Ascending aorta (tissue), 2 donors: ENCODE results near the gene KCNK1. TPM values are rescaled to one million over a fixed set of nuclear protein-coding genes. Genes with fewer than 3 reads are reported as not detected.

Source experiments
- DNase-seq, 2 donors: peaks; one replicate each; pipeline ENCODE4 v3.0.0-alpha.2; 2019; ENCODE audit warnings: low spot score in 2 of 2
- H3K27ac ChIP-seq, 2 donors: fragments of 200-600 bp; sonication (generic); one replicate each; pipeline ENCODE4 v1.5.1; 2016 to 2017; ENCODE audit warnings: mild to moderate bottlenecking in 1 of 2
- H3K27me3 ChIP-seq: fragments of 200-600 bp; sonication (generic); one replicate; pipeline ENCODE4 v1.5.1; 2017
- H3K36me3 ChIP-seq, 2 donors: fragments of 200-600 bp; sonication (generic); one replicate each; pipeline ENCODE4 v1.5.1; 2016
- H3K4me1 ChIP-seq, 2 donors: fragments of 200-600 bp; sonication (generic); one replicate each; pipeline ENCODE4 v1.5.1; 2016 to 2017; ENCODE audit warnings: mild to moderate bottlenecking in 1 of 2
- H3K4me3 ChIP-seq, 2 donors: fragments of 200-600 bp; sonication (generic); one replicate each; pipeline ENCODE4 v1.5.1; 2016 to 2017; ENCODE audit warnings: mild to moderate bottlenecking in 1 of 2
- H3K9me3 ChIP-seq, 2 donors: fragments of 200-600 bp; sonication (generic); one replicate each; pipeline ENCODE4 v1.5.1; 2016
- intact Hi-C: fragments of 100-400 bp; cut with DNase I; formaldehyde crosslinking; loops from one replicate; pipeline ENCODE4 v1.15.1; 2023
- total RNA-seq: library from RNA; depleted of rRNA; stranded (reverse); fragments of >200 nt; gene quantifications from one replicate; pipeline ENCODE4 v1.1.0, GENCODE V29; 2016
- TF ChIP-seq, protein P1 (sequence below), 3 experiments: fragments of 200-600 bp in 2 of 3; fragments of 450-650 bp in 1 of 3; sonication (generic) in 2 of 3; IDR thresholded peaks; one replicate each; pipeline ENCODE4 v1.5.1; 2016 to 2019; ENCODE audit warnings: antibody characterized with exemption in 3 of 3, mild to moderate bottlenecking in 1 of 3, moderate library complexity in 1 of 3

The KCNK1 gene
- total RNA-seq, 1 donor from 2014 or later, result 1.4 TPM

- intact Hi-C loops, result no loop called here
- DNase-seq, result no peak
- Histone ChIP-seq H3K4me3 (no peak overlapping the region), H3K36me3 (no peaks in the 10 kb centered on the region), H3K27ac (no peak overlapping the region), H3K4me1 (no peaks in the 10 kb centered on the region), H3K27me3 (no peaks in the 10 kb centered on the region), H3K9me3 (no peaks in the 10 kb centered on the region)
- TF ChIP-seq, protein P1, sequence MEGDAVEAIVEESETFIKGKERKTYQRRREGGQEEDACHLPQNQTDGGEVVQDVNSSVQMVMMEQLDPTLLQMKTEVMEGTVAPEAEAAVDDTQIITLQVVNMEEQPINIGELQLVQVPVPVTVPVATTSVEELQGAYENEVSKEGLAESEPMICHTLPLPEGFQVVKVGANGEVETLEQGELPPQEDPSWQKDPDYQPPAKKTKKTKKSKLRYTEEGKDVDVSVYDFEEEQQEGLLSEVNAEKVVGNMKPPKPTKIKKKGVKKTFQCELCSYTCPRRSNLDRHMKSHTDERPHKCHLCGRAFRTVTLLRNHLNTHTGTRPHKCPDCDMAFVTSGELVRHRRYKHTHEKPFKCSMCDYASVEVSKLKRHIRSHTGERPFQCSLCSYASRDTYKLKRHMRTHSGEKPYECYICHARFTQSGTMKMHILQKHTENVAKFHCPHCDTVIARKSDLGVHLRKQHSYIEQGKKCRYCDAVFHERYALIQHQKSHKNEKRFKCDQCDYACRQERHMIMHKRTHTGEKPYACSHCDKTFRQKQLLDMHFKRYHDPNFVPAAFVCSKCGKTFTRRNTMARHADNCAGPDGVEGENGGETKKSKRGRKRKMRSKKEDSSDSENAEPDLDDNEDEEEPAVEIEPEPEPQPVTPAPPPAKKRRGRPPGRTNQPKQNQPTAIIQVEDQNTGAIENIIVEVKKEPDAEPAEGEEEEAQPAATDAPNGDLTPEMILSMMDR (IDR thresholded peaks at IDR 0.05), result no peak
Observed at GRCh38 chr1:233656032-233656635, 42.2 kb downstream of the KCNK1 start.

DNA sequence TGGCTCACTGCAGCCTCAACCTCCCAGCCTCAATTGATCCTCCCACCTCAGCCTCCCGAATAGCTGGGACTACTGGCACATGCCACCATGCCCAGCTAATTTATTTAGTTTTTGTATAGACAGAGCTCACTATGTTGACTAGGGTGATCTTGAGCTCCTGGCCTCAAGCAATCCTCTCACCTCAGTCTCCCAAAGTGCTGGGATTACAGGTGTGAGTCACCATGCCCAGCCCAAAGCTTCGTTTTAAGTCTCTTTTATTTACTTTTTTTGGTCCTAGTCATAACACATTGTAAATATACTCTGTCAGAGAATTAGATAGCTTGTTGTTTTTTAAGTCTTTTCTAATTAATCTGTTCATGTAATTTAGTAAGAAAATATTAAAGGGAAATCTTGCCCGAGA is 42.8 kb downstream of the KCNK1 start:
- TF ChIP-seq, protein P1 (IDR thresholded peaks at IDR 0.05), result no peak
- no peaks in the 10 kb centered on the region for H3K36me3 ChIP-seq
- no peak overlapping the region for H3K4me3 ChIP-seq
- no peak for DNase-seq
- no peaks in the 10 kb centered on the region for H3K9me3 ChIP-seq
- no peak overlapping the region for H3K27ac ChIP-seq
- no peaks in the 10 kb centered on the region for H3K4me1 ChIP-seq
- intact Hi-C loops, result no loop called here
- no peaks in the 10 kb centered on the region for H3K27me3 ChIP-seq

DNA sequence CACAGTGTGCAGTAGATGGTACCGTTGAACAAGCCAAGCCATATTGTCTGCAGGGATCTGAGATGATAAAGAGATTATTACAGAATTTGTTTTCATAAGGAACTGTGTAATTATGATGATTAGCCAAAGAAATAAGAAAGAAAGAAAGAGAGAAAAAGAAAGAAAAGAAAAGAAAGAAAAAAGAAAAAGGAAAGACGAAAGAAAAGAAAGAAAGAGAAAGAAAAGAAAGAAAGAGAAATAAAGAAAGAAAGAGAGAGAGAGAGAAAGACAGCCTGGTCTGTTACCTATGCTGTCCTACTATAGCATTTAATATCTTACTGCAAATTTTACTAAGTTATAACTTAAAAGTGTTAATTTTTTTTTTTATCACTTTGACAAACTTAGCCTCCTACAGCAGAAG is 43.6 kb downstream of the KCNK1 start:
- no peak for DNase-seq
- no peak overlapping the region for H3K4me3 ChIP-seq
- H3K27ac ChIP-seq, result no peak overlapping the region
- H3K9me3 ChIP-seq, result no peaks in the 10 kb centered on the region
- H3K27me3 ChIP-seq, result no peaks in the 10 kb centered on the region
- no peaks in the 10 kb centered on the region for H3K36me3 ChIP-seq
- intact Hi-C loops, result no loop called here
- TF ChIP-seq, protein P1 (IDR thresholded peaks at IDR 0.05), result no peak
- no peaks in the 10 kb centered on the region for H3K4me1 ChIP-seq

GRCh38 chr1:233659495-233659894 is 45.6 kb downstream of the KCNK1 start:
- Histone ChIP-seq H3K4me1 (peaks cover 0 to 9% of the 10 kb centered on the region in 2 donors), H3K9me3 (no peaks in the 10 kb centered on the region), H3K4me3 (no peak overlapping the region), H3K27ac (no peak overlapping the region), H3K27me3 (no peaks in the 10 kb centered on the region), H3K36me3 (no peaks in the 10 kb centered on the region)
- no peak for DNase-seq
- intact Hi-C loops, result no loop called here
- TF ChIP-seq, protein P1 (IDR thresholded peaks at IDR 0.05), result no peak

GRCh38 chr1:233661376-233662159 is 47.7 kb downstream of the KCNK1 start:
- no peaks in the 10 kb centered on the region for H3K9me3 ChIP-seq
- no peak overlapping the region for H3K27ac ChIP-seq
- no peak for DNase-seq
- H3K36me3 ChIP-seq, result no peaks in the 10 kb centered on the region
- intact Hi-C loops, result loop anchor here (2.0 kb wide), 1 partner anchor 47 kb away; the partner anchor contains the start of gene KCNK1
- no peak overlapping the region for H3K4me3 ChIP-seq
- no peaks in the 10 kb centered on the region for H3K27me3 ChIP-seq
- peaks cover 0 to 14% of the 10 kb centered on the region in 2 donors for H3K4me1 ChIP-seq
- TF ChIP-seq, protein P1 (IDR thresholded peaks at IDR 0.05), result no peak
